HG02973 (cell line): ENCODE measurements around the gene RBP5.
A peak's percentile ranks its signal among the peaks of the same experiment; 100 is the strongest.
"Not testable (repeated sequence)": the region's sequence is repeated elsewhere in the genome, so short reads cannot be mapped to it uniquely, and the experiment has no call there.

ENCODE experiments used
- ATAC-seq: cut with Tn5 transposase; IDR thresholded peaks from one replicate; pipeline ENCODE4 v1.9.1; 2021; ENCODE audit warnings: moderate library complexity; ENCODE audit not compliant: unreplicated experiment

The RBP5 gene

GRCh38 chr12:7123806-7124522 lies 4.7 kb downstream of the RBP5 start:
- ATAC-seq = no peak

- ATAC-seq = no peak
Observed at GRCh38 chr12:7122811-7123769, 5.6 kb downstream of the RBP5 start.

- no peak for ATAC-seq
Observed at GRCh38 chr12:7121324-7121723, 7.4 kb downstream of the RBP5 start.

GRCh38 chr12:7120166-7120565 lies 8.5 kb downstream of the RBP5 start:
- no peak for ATAC-seq

GRCh38 chr12:7118881-7119280 lies 9.8 kb downstream of the RBP5 start:
- ATAC-seq = no peak

GRCh38 chr12:7117670-7118069 lies 11.0 kb downstream of the RBP5 start:
- ATAC-seq = no peak

- ATAC-seq = no peak
Observed at GRCh38 chr12:7116916-7117315, 11.8 kb downstream of the RBP5 start.

- ATAC-seq = no peak
Observed at GRCh38 chr12:7116196-7116595, 12.5 kb downstream of the RBP5 start.

- no peak for ATAC-seq
Observed at GRCh38 chr12:7114851-7115250, 13.8 kb downstream of the RBP5 start.

GRCh38 chr12:7114008-7114407 lies 14.7 kb downstream of the RBP5 start:
- ATAC-seq = no peak

GRCh38 chr12:7113389-7113871 lies 15.3 kb downstream of the RBP5 start:
- ATAC-seq = no peak

- ATAC-seq = no peak
Observed at GRCh38 chr12:7112041-7112440, 16.6 kb downstream of the RBP5 start.

- ATAC-seq = no peak
Observed at GRCh38 chr12:7110661-7111060, 18.0 kb downstream of the RBP5 start.

- ATAC-seq = no peak
Observed at GRCh38 chr12:7109572-7109920, 19.1 kb downstream of the RBP5 start.

- ATAC-seq = no peak
Observed at GRCh38 chr12:7108796-7109571, 19.7 kb downstream of the RBP5 start, which contains the start of gene C1RL. Gene C1RL (minus strand): TSS chr12:7109214. CDS start chr12:7109180, 34 bp downstream.

- ATAC-seq = peak; percentile 85
Observed at GRCh38 chr12:7108003-7108795, 20.5 kb downstream of the RBP5 start.

GRCh38 chr12:7107636-7108002 lies 21.1 kb downstream of the RBP5 start:
- ATAC-seq = no peak

- ATAC-seq = not testable (repeated sequence)
Observed at GRCh38 chr12:7107181-7107580, 21.5 kb downstream of the RBP5 start.

- ATAC-seq = no peak
Observed at GRCh38 chr12:7106082-7106481, 22.6 kb downstream of the RBP5 start.

- no peak for ATAC-seq
Observed at GRCh38 chr12:7103837-7104584, 24.7 kb downstream of the RBP5 start.
